Aorta (tissue), 5 donors: Measurements from ENCODE around the gene FCGR2B. TPM values are rescaled to one million over a fixed set of nuclear protein-coding genes. Genes with fewer than 3 reads are reported as not detected.
"Not testable (repeated sequence)": the region's sequence is repeated elsewhere in the genome, so short reads cannot be mapped to it uniquely, and the experiment has no call there.

Experiments
- ATAC-seq: fragments of 200-7000 bp; cut with Tn5 transposase; one replicate; pipeline ENCODE4 v1.9.1; 2022; ENCODE audit warnings: moderate library complexity; ENCODE audit not compliant: low FRiP score
- DNase-seq, 2 donors: peaks; one replicate each; pipeline ENCODE4 v3.0.0-alpha.2; 2020
- H3K27ac ChIP-seq, 2 donors: one replicate each; pipeline ENCODE4 v1.5.1; 2013; ENCODE audit warnings: low read length in 2 of 2, mild to moderate bottlenecking in 2 of 2, moderate library complexity in 2 of 2, control low read depth in 1 of 2, inconsistent platforms in 1 of 2, low read depth in 1 of 2
- H3K27me3 ChIP-seq, 2 donors: one replicate each; pipeline ENCODE4 v1.6.1; 2013; ENCODE audit warnings: control low read depth in 1 of 2, low read length in 1 of 2, mild to moderate bottlenecking in 1 of 2, moderate library complexity in 1 of 2; ENCODE audit not compliant: insufficient read depth in 2 of 2, control insufficient read depth in 1 of 2
- H3K36me3 ChIP-seq, 2 donors: one replicate each; pipeline ENCODE4 v1.6.1; 2013; ENCODE audit warnings: control low read depth in 1 of 2, low read length in 1 of 2, mild to moderate bottlenecking in 1 of 2; ENCODE audit not compliant: insufficient read depth in 2 of 2, control insufficient read depth in 1 of 2
- H3K4me1 ChIP-seq, 2 donors: one replicate each; pipeline ENCODE4 v1.6.1; 2013; ENCODE audit warnings: low read length in 2 of 2, control low read depth in 1 of 2, mild to moderate bottlenecking in 1 of 2, moderate library complexity in 1 of 2; ENCODE audit not compliant: insufficient read depth in 2 of 2, control insufficient read depth in 1 of 2
- H3K4me3 ChIP-seq, 2 donors: one replicate each; pipeline ENCODE4 v1.5.1; 2013; ENCODE audit warnings: low read length in 2 of 2, control low read depth in 1 of 2, mild to moderate bottlenecking in 1 of 2
- H3K9me3 ChIP-seq: one replicate; pipeline ENCODE4 v1.6.1; 2013; ENCODE audit warnings: mild to moderate bottlenecking, low read length; ENCODE audit not compliant: control insufficient read depth
- WGBS, 2 donors: extraction: QIAGEN DNeasy Blood & Tissue Kit; methylation state at CpG; one replicate each; pipeline ENCODE4 v1.1.7; 2013; 5-methylcytosine and 5-hydroxymethylcytosine counted together
- intact Hi-C, 2 donors: fragments of 100-400 bp; cut with DNase I; formaldehyde crosslinking; loops; one replicate each; pipeline versions ENCODE4 v1.14.2 to v1.15.0; 2022
- polyA plus RNA-seq, 2 donors: library from polyadenylated mRNA; stranded (reverse); fragments of 200-250 nt; gene quantifications; one replicate each; pipeline ENCODE4 v1.2.3, GENCODE V29; 2013
- total RNA-seq, 2 donors: library from RNA; stranded (reverse); fragmentation: NEBNext Ultra II Directional; extraction: Animal tissue kit (Norgen Biotek cat#: 25700); gene quantifications; one replicate each; pipeline ENCODE4 v1.2.1, GENCODE V29; 2021
- donor health status: healthy with polysubstance abuse.
- donor health status: Bipolar disorder and iron deficiency.
- donor health status: DM: no; HTN: no; CAD: no.
- donor health status: DM: no; HTN: no; CAD: no.
- donor health status: DM: yes; HTN: yes; CAD: no.

The FCGR2B gene
- total and polyA plus RNA-seq, 4 donors: 3.2 to 68.6 (median 11.1) TPM

- DNase-seq: no peak
- WGBS, 2 donors: 87 to 91% methylated on average over 3 of the region's 3 CpGs
- intact Hi-C loops: no loop called here
- Histone ChIP-seq H3K9me3 (no peaks in the 10 kb centered on the region), H3K27ac (no peak overlapping the region), H3K4me1 (no peaks in the 10 kb centered on the region), H3K27me3 (no peaks in the 10 kb centered on the region), H3K36me3 (no peaks in the 10 kb centered on the region), H3K4me3 (no peak overlapping the region)
- ATAC-seq: no peak
Observed at GRCh38 chr1:161678500-161678899, 15.6 kb downstream of the FCGR2B start.

- Histone ChIP-seq H3K36me3 (no peaks in the 10 kb centered on the region), H3K27ac (no peak overlapping the region), H3K9me3 (no peaks in the 10 kb centered on the region), H3K4me1 (no peaks in the 10 kb centered on the region), H3K27me3 (no peaks in the 10 kb centered on the region), H3K4me3 (no peak overlapping the region)
- intact Hi-C loops: no loop called here
- ATAC-seq: no peak
- no peak for DNase-seq
- 74 to 76% methylated on average over 3 of the region's 3 CpGs for WGBS, 2 donors
Observed at GRCh38 chr1:161681879-161682278, 18.9 kb downstream of the FCGR2B start.

GRCh38 chr1:161688946-161689345 is 26.0 kb downstream of the FCGR2B start:
- Histone ChIP-seq H3K27ac (no peak overlapping the region), H3K36me3 (no peaks in the 10 kb centered on the region), H3K9me3 (no peaks in the 10 kb centered on the region), H3K27me3 (no peaks in the 10 kb centered on the region), H3K4me3 (no peak overlapping the region), H3K4me1 (no peaks in the 10 kb centered on the region)
- 59 to 63% methylated on average over 3 of the region's 3 CpGs for WGBS, 2 donors
- intact Hi-C loops: no loop called here
- no peak for ATAC-seq
- no peak for DNase-seq

- no peaks in the 10 kb centered on the region for H3K27me3 ChIP-seq
- no peaks in the 10 kb centered on the region for H3K36me3 ChIP-seq
- H3K4me1 ChIP-seq: no peaks in the 10 kb centered on the region
- H3K27ac ChIP-seq: no peak overlapping the region
- no peak overlapping the region for H3K4me3 ChIP-seq
- ATAC-seq (no peak), DNase-seq (no peak)
- intact Hi-C loops: no loop called here
- no peaks in the 10 kb centered on the region for H3K9me3 ChIP-seq
- 51 to 62% methylated on average over 3 of the region's 3 CpGs for WGBS, 2 donors
Observed at GRCh38 chr1:161691846-161692245, 28.9 kb downstream of the FCGR2B start.

GRCh38 chr1:161693020-161693712 is 30.2 kb downstream of the FCGR2B start:
- H3K9me3 ChIP-seq, intact Hi-C loops, H3K36me3 ChIP-seq, H3K4me3 ChIP-seq, DNase-seq, H3K4me1 ChIP-seq, ATAC-seq, H3K27ac ChIP-seq, H3K27me3 ChIP-seq: not testable (repeated sequence)
- 86 to 87% methylated on average over 14 of the region's 14 CpGs for WGBS, 2 donors

GRCh38 chr1:161698302-161698701 is 35.4 kb downstream of the FCGR2B start:
- ATAC-seq, intact Hi-C loops, H3K27me3 ChIP-seq, H3K4me1 ChIP-seq, H3K27ac ChIP-seq, H3K36me3 ChIP-seq, DNase-seq, H3K4me3 ChIP-seq, H3K9me3 ChIP-seq: not testable (repeated sequence)
- WGBS, 2 donors: 84 to 86% methylated on average over 2 of the region's 2 CpGs

GRCh38 chr1:161702250-161702649 is 39.3 kb downstream of the FCGR2B start:
- Histone ChIP-seq H3K36me3 (no peaks in the 10 kb centered on the region), H3K27me3 (no peaks in the 10 kb centered on the region), H3K4me3 (no peak overlapping the region), H3K9me3 (no peaks in the 10 kb centered on the region), H3K27ac (no peak overlapping the region), H3K4me1 (peaks cover 0 to 4% of the 10 kb centered on the region in 2 donors)
- DNase-seq: no peak
- intact Hi-C loops: no loop called here
- ATAC-seq: no peak
- WGBS, 2 donors: 57 to 67% methylated on average over 8 of the region's 8 CpGs

- Histone ChIP-seq H3K9me3 (no peaks in the 10 kb centered on the region), H3K4me1 (peaks cover 0 to 4% of the 10 kb centered on the region in 2 donors), H3K27me3 (no peaks in the 10 kb centered on the region), H3K27ac (no peak overlapping the region), H3K36me3 (no peaks in the 10 kb centered on the region), H3K4me3 (no peak overlapping the region)
- ATAC-seq (no peak), DNase-seq (no peak)
- intact Hi-C loops: no loop called here
- 72 to 96% methylated on average over 4 of the region's 4 CpGs for WGBS, 2 donors
Observed at GRCh38 chr1:161705537-161705936, 42.6 kb downstream of the FCGR2B start.

GRCh38 chr1:161706113-161706481 is 43.2 kb downstream of the FCGR2B start:
- Histone ChIP-seq H3K9me3 (no peaks in the 10 kb centered on the region), H3K27me3 (no peaks in the 10 kb centered on the region), H3K27ac (peak overlapping the region; percentile 53 to 98), H3K36me3 (no peaks in the 10 kb centered on the region), H3K4me3 (no peak overlapping the region), H3K4me1 (peaks cover 0 to 4% of the 10 kb centered on the region in 2 donors)
- intact Hi-C loops: no loop called here
- 47 to 51% methylated on average over 3 of the region's 3 CpGs for WGBS, 2 donors
- ATAC-seq (no peak), DNase-seq (no peak)
